HEK293 (cell line): ENCODE results near the gene MAPK11.

Source experiments
- CTCF ChIA-PET: fragments of 350-600 bp; formaldehyde crosslinking; extraction: SDS; loops from one replicate; lab custom pipeline; 2021; ENCODE audit warnings: antibody characterized with exemption; lab: Yijun Ruan, JAX
- POLR2A ChIA-PET: fragments of 300-600 bp; formaldehyde crosslinking; extraction: SDS; loops from one replicate; lab custom pipeline; 2020; ENCODE audit warnings: antibody characterized with exemption, inconsistent platforms; lab: Yijun Ruan, JAX
- H3K27ac ChIP-seq: fragments of 200-500 bp; sonication (Bioruptor generic); 2 replicates; pipeline ENCODE4 v1.5.1; 2014; ENCODE audit warnings: low read depth, low read length, control low read depth, inconsistent platforms; ENCODE audit errors: extremely low read depth
- H3K36me3 ChIP-seq, 2 experiments: fragments of 200-500 bp in 1 of 2; sonication (Bioruptor generic) in 1 of 2; 1 replicate in 1 of 2; 2 replicates in 1 of 2; pipeline ENCODE4 v1.5.1; 2014 to 2017; ENCODE audit warnings: inconsistent platforms in 2 of 2, low read length in 2 of 2; ENCODE audit not compliant: control insufficient read depth in 2 of 2, insufficient read depth in 1 of 2
- H3K4me1 ChIP-seq: fragments of 200-500 bp; sonication (Bioruptor generic); 2 replicates; pipeline ENCODE4 v1.5.1; 2014; ENCODE audit warnings: mild to moderate bottlenecking, low read length, inconsistent platforms; ENCODE audit not compliant: control insufficient read depth, insufficient read depth
- H3K4me3 ChIP-seq: 2 replicates; pipeline ENCODE4 v1.5.1; 2011; ENCODE audit warnings: low read depth, mild to moderate bottlenecking, control low read depth, low read length, moderate library complexity
- H3K9me3 ChIP-seq: fragments of 200-500 bp; sonication (Bioruptor generic); 2 replicates; pipeline ENCODE4 v1.5.1; 2014; ENCODE audit warnings: low read depth, low read length, inconsistent platforms; ENCODE audit not compliant: control insufficient read depth, insufficient read depth
- BCL11B ChIP-seq: fragments of 450-650 bp; formaldehyde crosslinking; IDR thresholded peaks from 2 replicates; pipeline ENCODE4 v1.5.1; 2016; ENCODE audit warnings: low read depth, missing biosample characterization, missing genetic modification characterization
- ELK4 ChIP-seq: IDR thresholded peaks from 2 replicates; pipeline ENCODE4 v1.6.1; 2011; ENCODE audit warnings: mild to moderate bottlenecking, low read depth, low read length, borderline replicate concordance
- GLIS2 ChIP-seq: fragments of 450-650 bp; formaldehyde crosslinking; IDR thresholded peaks from 2 replicates; pipeline ENCODE4 v1.5.1; 2016; ENCODE audit warnings: missing biosample characterization, missing genetic modification characterization
- HOXC10 ChIP-seq: sonication (generic); formaldehyde crosslinking; IDR thresholded peaks from 2 replicates; pipeline ENCODE4 v1.8.1; 2023; ENCODE audit warnings: mild to moderate bottlenecking, missing genetic modification reagents
- KLF1 ChIP-seq: fragments of 450-650 bp; formaldehyde crosslinking; IDR thresholded peaks from 2 replicates; pipeline ENCODE4 v1.5.1; 2016; ENCODE audit warnings: missing biosample characterization, missing genetic modification characterization
- PRDM1 ChIP-seq: fragments of 450-650 bp; formaldehyde crosslinking; IDR thresholded peaks from 2 replicates; pipeline ENCODE4; 2016; ENCODE audit warnings: missing biosample characterization, missing genetic modification characterization
- PRDM4 ChIP-seq: fragments of 450-650 bp; formaldehyde crosslinking; IDR thresholded peaks from 2 replicates; pipeline ENCODE4 v1.5.1; 2017; ENCODE audit warnings: missing biosample characterization, missing genetic modification characterization
- PRDM6 ChIP-seq: fragments of 450-650 bp; formaldehyde crosslinking; IDR thresholded peaks from 2 replicates; pipeline ENCODE4 v1.5.1; 2017; ENCODE audit warnings: missing biosample characterization, missing genetic modification characterization
- REST ChIP-seq: fragments of 450-650 bp; formaldehyde crosslinking; IDR thresholded peaks from 2 replicates; pipeline ENCODE4 v1.5.1; 2016; ENCODE audit warnings: missing biosample characterization, missing genetic modification characterization
- SETDB1 ChIP-seq: IDR thresholded peaks from one replicate; pipeline ENCODE4 v1.6.1; 2017; ENCODE audit warnings: mild to moderate bottlenecking, low read length, moderate library complexity, mixed read lengths; ENCODE audit not compliant: insufficient read length
- ZBTB6 ChIP-seq: fragments of 450-650 bp; formaldehyde crosslinking; IDR thresholded peaks from 2 replicates; pipeline ENCODE4 v1.5.1; 2017; ENCODE audit warnings: missing biosample characterization, missing genetic modification characterization
- ZIC2 ChIP-seq: fragments of 450-650 bp; formaldehyde crosslinking; IDR thresholded peaks from 2 replicates; pipeline ENCODE4 v1.5.1; 2016; ENCODE audit warnings: missing biosample characterization, missing genetic modification characterization
- ZNF16 ChIP-seq: fragments of 450-650 bp; formaldehyde crosslinking; IDR thresholded peaks from 2 replicates; pipeline ENCODE4 v1.5.1; 2016; ENCODE audit warnings: low read depth, missing biosample characterization, missing genetic modification characterization
- ZNF19 ChIP-seq: fragments of 450-650 bp; formaldehyde crosslinking; IDR thresholded peaks from 2 replicates; pipeline ENCODE4; 2016; ENCODE audit warnings: missing biosample characterization, missing genetic modification characterization, low read depth
- ZNF223 ChIP-seq: fragments of 450-650 bp; formaldehyde crosslinking; IDR thresholded peaks from 2 replicates; pipeline ENCODE4 v1.5.1; 2016; ENCODE audit warnings: missing biosample characterization, missing genetic modification characterization
- ZNF488 ChIP-seq: fragments of 450-650 bp; formaldehyde crosslinking; IDR thresholded peaks from 2 replicates; pipeline ENCODE4 v1.5.1; 2016; ENCODE audit warnings: missing biosample characterization, missing genetic modification characterization
- ZNF623 ChIP-seq: fragments of 450-650 bp; formaldehyde crosslinking; IDR thresholded peaks from 2 replicates; pipeline ENCODE4 v1.5.1; 2016; ENCODE audit warnings: missing biosample characterization, missing genetic modification characterization
- ZNF792 ChIP-seq: fragments of 450-650 bp; formaldehyde crosslinking; IDR thresholded peaks from 2 replicates; pipeline ENCODE4 v1.5.1; 2016; ENCODE audit warnings: missing biosample characterization, missing genetic modification characterization
- ZSCAN4 ChIP-seq: fragments of 450-650 bp; formaldehyde crosslinking; IDR thresholded peaks from 2 replicates; pipeline ENCODE4 v1.5.1; 2017; ENCODE audit warnings: missing biosample characterization, missing genetic modification characterization

Gene MAPK11

GRCh38 chr22:50267591-50268390, 2.4 kb downstream of the MAPK11 start:
- CTCF ChIA-PET: interaction anchor here (0.7 to 2.4 kb wide), 4 partner anchors 15 to 170 kb away, joined by 3 to 5 read pairs (median 3); no protein-coding TSS in a partner anchor
- no peak for TF ChIP-seq ZNF623 (tag by site-specific recombination)
- no peak for TF ChIP-seq PRDM4 (tag by site-specific recombination)
- TF ChIP-seq PRDM6 (tag by site-specific recombination): no peak
- TF ChIP-seq ZNF16 (tag by site-specific recombination): no peak
- no peak for TF ChIP-seq ZNF19
- TF ChIP-seq ZIC2: 0 out of 2 replicates have a peak, but pooled peaks have one; percentile 8
- TF ChIP-seq KLF1 (tag by site-specific recombination): no peak
- TF ChIP-seq GLIS2 (tag by site-specific recombination): peak; percentile 46
- no peak for TF ChIP-seq HOXC10 (CRISPR knock-in tag)
- no peak for TF ChIP-seq ZNF223 (tag by site-specific recombination)
- TF ChIP-seq ZNF792 (tag by site-specific recombination): no peak
- H3K9me3 ChIP-seq: no peaks in the 10 kb centered on the region
- H3K27ac ChIP-seq: no peak overlapping the region
- POLR2A ChIA-PET: interaction anchor here (0.6 kb wide), 1 partner anchor 15 kb away, joined by 3 read pairs; no protein-coding TSS in a partner anchor
- H3K4me3 ChIP-seq: no peak overlapping the region
- H3K36me3 ChIP-seq: no peaks in the 10 kb centered on the region
- peaks cover 16% of the 10 kb centered on the region for H3K4me1 ChIP-seq

GRCh38 chr22:50266994-50267393, 3.2 kb downstream of the MAPK11 start:
- CTCF ChIA-PET: interaction anchor here (2.4 kb wide), 1 partner anchor 14 kb away, joined by 5 read pairs; no protein-coding TSS in a partner anchor

More at GRCh38 chr22:50266994-50267393, 3.2 kb downstream of the MAPK11 start:
- Histone ChIP-seq H3K27ac (no peak overlapping the region), H3K4me3 (no peak overlapping the region), H3K9me3 (no peaks in the 10 kb centered on the region), H3K36me3 (no peaks in the 10 kb centered on the region), H3K4me1 (peaks cover 22% of the 10 kb centered on the region)
- TF ChIP-seq ZNF488 (tag by site-specific recombination): no peak
- TF ChIP-seq ELK4: no peak
- no peak for TF ChIP-seq SETDB1
- TF ChIP-seq REST: no peak
- TF ChIP-seq ZSCAN4 (tag by site-specific recombination): no peak
- TF ChIP-seq PRDM1: no peak
- 0 out of 2 replicates have a peak, but pooled peaks have one; percentile 13 for TF ChIP-seq ZBTB6 (tag by site-specific recombination)
- peak; percentile 28; the same call in 1 of the 2 replicates for TF ChIP-seq BCL11B (tag by site-specific recombination)
- POLR2A ChIA-PET: interaction anchor here (0.6 kb wide), 2 partner anchors 14 to 28 kb away, joined by 3 to 5 read pairs; no protein-coding TSS in a partner anchor
